GM12873 (cell line): ENCODE measurements around the gene UMODL1.

Source experiments
- TF ChIP-seq, protein P1 (sequence below): IDR thresholded peaks from 2 replicates; pipeline ENCODE4 v1.5.1; 2012; ENCODE audit warnings: low read depth, mild to moderate bottlenecking, moderate library complexity, low read length, control low read depth; ENCODE audit not compliant: insufficient read depth; ENCODE audit errors: missing control alignments

The UMODL1 gene

GRCh38 chr21:42154237-42155044 is 83.3 kb downstream of the UMODL1 start:
- TF ChIP-seq, protein P1, sequence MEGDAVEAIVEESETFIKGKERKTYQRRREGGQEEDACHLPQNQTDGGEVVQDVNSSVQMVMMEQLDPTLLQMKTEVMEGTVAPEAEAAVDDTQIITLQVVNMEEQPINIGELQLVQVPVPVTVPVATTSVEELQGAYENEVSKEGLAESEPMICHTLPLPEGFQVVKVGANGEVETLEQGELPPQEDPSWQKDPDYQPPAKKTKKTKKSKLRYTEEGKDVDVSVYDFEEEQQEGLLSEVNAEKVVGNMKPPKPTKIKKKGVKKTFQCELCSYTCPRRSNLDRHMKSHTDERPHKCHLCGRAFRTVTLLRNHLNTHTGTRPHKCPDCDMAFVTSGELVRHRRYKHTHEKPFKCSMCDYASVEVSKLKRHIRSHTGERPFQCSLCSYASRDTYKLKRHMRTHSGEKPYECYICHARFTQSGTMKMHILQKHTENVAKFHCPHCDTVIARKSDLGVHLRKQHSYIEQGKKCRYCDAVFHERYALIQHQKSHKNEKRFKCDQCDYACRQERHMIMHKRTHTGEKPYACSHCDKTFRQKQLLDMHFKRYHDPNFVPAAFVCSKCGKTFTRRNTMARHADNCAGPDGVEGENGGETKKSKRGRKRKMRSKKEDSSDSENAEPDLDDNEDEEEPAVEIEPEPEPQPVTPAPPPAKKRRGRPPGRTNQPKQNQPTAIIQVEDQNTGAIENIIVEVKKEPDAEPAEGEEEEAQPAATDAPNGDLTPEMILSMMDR: no peak

- TF ChIP-seq, protein P1: no peak
Observed at GRCh38 chr21:42155045-42155855, 84.1 kb downstream of the UMODL1 start.

DNA sequence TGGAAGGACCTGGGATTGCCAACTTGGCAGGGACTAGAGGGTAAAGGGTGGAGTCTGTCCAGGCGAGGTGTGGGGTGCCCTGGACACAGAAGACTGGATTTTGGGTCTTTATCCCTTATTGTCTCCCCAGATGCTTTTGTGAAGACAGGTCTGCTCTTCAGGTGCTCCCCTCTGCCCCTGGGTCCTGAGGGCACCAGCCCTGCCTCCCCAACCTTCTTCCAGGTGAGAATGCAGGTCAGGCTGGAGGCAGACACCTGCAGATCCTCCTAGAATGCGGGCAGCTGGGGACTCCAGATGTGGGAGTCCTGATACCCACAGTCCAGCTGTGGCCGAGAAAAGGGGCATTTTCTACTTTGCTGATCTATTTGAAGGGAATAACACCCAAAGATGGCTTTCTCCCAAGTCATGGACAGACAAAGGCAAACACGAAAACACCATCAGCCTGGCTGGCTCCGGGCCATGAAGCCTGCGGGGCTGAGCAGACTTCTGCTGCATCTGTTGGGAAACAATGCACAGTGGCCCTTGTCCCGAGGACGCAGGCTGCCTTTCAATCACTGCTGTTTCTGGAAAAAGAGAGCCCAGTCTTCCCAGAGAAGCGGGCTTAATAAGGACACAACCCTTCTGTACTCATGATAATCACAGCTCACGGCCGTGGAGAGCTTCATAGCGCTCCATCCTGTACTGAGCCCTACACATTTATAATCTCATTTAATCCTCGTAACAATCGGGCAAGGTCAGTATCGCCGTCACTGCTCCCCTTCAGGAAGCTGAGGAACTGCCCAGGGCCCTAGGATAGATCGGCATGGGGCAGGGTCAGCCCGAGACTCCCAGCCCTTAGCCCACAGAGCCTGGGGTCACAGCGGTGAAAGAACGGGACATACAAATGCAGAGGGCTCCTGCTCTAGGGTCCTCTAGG is 85.8 kb downstream of the UMODL1 start:
- TF ChIP-seq, protein P1: no peak

GRCh38 chr21:42157606-42158310 is 86.6 kb downstream of the UMODL1 start:
- TF ChIP-seq, protein P1: no peak

DNA sequence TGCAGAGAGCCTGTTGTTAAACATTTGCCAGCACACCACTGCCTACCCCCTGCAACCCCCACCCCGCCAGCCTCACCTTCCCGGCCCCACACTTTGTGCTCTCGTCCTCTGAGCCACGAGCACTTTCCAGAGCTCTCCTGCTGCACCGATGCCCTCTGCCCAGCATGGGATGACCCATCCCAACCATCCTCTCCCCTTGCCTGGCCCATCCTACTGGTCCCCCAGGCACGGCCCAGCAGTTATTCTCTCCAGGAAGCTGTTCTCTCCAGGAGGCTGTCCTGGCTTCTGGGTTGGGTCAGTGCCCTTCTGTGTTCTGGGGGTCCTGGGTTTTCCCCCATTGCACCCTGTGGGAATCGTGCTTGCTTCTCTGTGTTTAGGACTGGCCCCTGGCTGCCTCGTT is 87.7 kb downstream of the UMODL1 start:
- TF ChIP-seq, protein P1: no peak

DNA sequence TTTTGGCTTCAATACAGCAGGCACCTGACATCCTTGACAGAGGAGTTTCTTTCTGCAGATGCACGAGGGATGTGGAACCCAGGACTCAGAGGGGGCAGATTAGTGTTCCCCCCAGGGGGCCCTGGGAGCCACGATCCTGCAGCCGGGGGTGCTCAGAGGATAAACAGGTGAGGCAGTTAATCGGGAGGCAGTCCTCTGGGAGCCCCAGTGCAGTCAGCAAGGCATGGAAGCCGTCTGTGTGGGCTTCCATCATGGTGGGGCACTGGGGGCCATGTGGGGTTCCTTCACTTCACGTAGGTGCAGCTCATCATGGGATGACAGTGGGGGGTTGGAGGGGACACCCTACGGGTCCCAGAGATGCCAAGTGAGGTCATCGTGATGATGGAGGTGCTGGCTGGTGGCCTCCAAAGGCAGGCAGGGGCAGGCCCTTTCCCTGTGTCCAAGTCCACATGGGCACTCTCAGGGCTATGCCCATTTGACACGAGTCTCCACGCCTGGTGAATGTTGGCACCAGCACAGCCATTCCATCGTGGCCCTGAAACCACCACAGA is 88.5 kb downstream of the UMODL1 start:
- TF ChIP-seq, protein P1: no peak
